GM23338 (cell line): ENCODE data around the gene UCN3. TPM values are rescaled to one million over a fixed set of nuclear protein-coding genes. Genes with fewer than 3 reads are reported as not detected.

Source experiments
- ATAC-seq: fragments of 200-7000 bp; cut with Tn5 transposase; 3 replicates; pipeline ENCODE4 v1.9.1; 2020
- DNase-seq: peaks from one replicate; pipeline ENCODE4 v3.0.0-alpha.2; 2015; ENCODE audit warnings: low spot score
- H2AFZ ChIP-seq: fragments of 200-600 bp; sonication (generic); 2 replicates; pipeline ENCODE4 v1.8.0; 2016; ENCODE audit warnings: antibody characterized with exemption, mild to moderate bottlenecking, moderate library complexity
- H3F3A ChIP-seq: fragments of 200-600 bp; sonication (generic); replicated peaks from 2 replicates; pipeline ENCODE4 v1.8.0; 2017; ENCODE audit warnings: antibody characterized with exemption, mixed run types, low read depth
- H3K27ac ChIP-seq: fragments of 200-600 bp; sonication (generic); 2 replicates; pipeline ENCODE4 v1.6.1; 2016; ENCODE audit warnings: low read depth
- H3K27me3 ChIP-seq: fragments of 200-600 bp; sonication (generic); 2 replicates; pipeline ENCODE4 v1.8.0; 2016; ENCODE audit warnings: mild to moderate bottlenecking, mixed run types, moderate library complexity; ENCODE audit not compliant: insufficient read depth
- H3K36me3 ChIP-seq: fragments of 200-600 bp; sonication (generic); 2 replicates; pipeline ENCODE4 v1.8.0; 2016; ENCODE audit warnings: mild to moderate bottlenecking; ENCODE audit not compliant: insufficient read depth
- H3K4me1 ChIP-seq: fragments of 200-600 bp; sonication (generic); 2 replicates; pipeline ENCODE4 v1.8.0; 2016; ENCODE audit warnings: mild to moderate bottlenecking, moderate library complexity; ENCODE audit not compliant: insufficient read depth
- H3K4me2 ChIP-seq: fragments of 200-600 bp; sonication (generic); 2 replicates; pipeline ENCODE4 v1.7.1; 2017; ENCODE audit warnings: mixed run types
- H3K4me3 ChIP-seq: fragments of 200-600 bp; sonication (generic); 2 replicates; pipeline ENCODE4 v1.6.1; 2016; ENCODE audit warnings: mixed run types
- H3K79me2 ChIP-seq: fragments of 200-600 bp; sonication (generic); replicated peaks from 2 replicates; pipeline ENCODE4 v1.8.0; 2017; ENCODE audit warnings: mild to moderate bottlenecking; ENCODE audit not compliant: insufficient read depth
- H3K9me2 ChIP-seq: fragments of 200-600 bp; sonication (generic); 2 replicates; pipeline ENCODE4 v1.8.0; 2017; ENCODE audit not compliant: insufficient read depth
- H4K20me1 ChIP-seq: fragments of 200-600 bp; sonication (generic); replicated peaks from 2 replicates; pipeline ENCODE4 v1.8.0; 2017; ENCODE audit warnings: mild to moderate bottlenecking; ENCODE audit not compliant: insufficient read depth
- H3K27ac Mint-ChIP-seq: 2 replicates; pipeline ENCODE4 v1.8.0; 2020; ENCODE audit warnings: inconsistent platforms, mild to moderate bottlenecking, moderate library complexity, mixed read lengths
- H3K27me3 Mint-ChIP-seq: 3 replicates; pipeline ENCODE4 v1.8.0; 2022; ENCODE audit warnings: low read depth, mild to moderate bottlenecking, moderate library complexity, mixed read lengths, inconsistent platforms; ENCODE audit not compliant: insufficient read depth, poor library complexity
- H3K36me3 Mint-ChIP-seq: 3 replicates; pipeline ENCODE4 v1.8.0; 2021; ENCODE audit warnings: low read depth, mild to moderate bottlenecking, inconsistent platforms, moderate library complexity, mixed read lengths
- H3K4me1 Mint-ChIP-seq: 3 replicates; pipeline ENCODE4 v1.8.0; 2020; ENCODE audit warnings: mild to moderate bottlenecking, inconsistent platforms, mixed read lengths
- H3K4me3 Mint-ChIP-seq: 3 replicates; pipeline ENCODE4 v1.8.0; 2021; ENCODE audit warnings: moderate library complexity, mild to moderate bottlenecking, inconsistent platforms, mixed read lengths
- H3K9me3 Mint-ChIP-seq: 3 replicates; pipeline ENCODE4 v1.8.0; 2020; ENCODE audit warnings: moderate library complexity, mild to moderate bottlenecking, inconsistent platforms, mixed read lengths
- EZH2 ChIP-seq: fragments of 200-600 bp; sonication (generic); IDR thresholded peaks from one replicate; pipeline ENCODE4 v1.8.0; 2017; ENCODE audit warnings: antibody characterized with exemption, mild to moderate bottlenecking, low read depth; ENCODE audit not compliant: unreplicated experiment
- JUNB ChIP-seq: IDR thresholded peaks from one replicate; pipeline ENCODE4 v1.6.1; 2016; ENCODE audit warnings: antibody characterized with exemption; ENCODE audit not compliant: unreplicated experiment
- POLR2AphosphoS5 ChIP-seq: IDR thresholded peaks from 2 replicates; pipeline ENCODE4 v1.6.1; 2016; ENCODE audit warnings: antibody characterized with exemption, low read depth
- STAT1 ChIP-seq: IDR thresholded peaks from one replicate; pipeline ENCODE4 v1.6.1; 2016; ENCODE audit warnings: antibody characterized with exemption; ENCODE audit not compliant: unreplicated experiment
- polyA plus RNA-seq: library from polyadenylated mRNA; unstranded; fragments of >200 nt; fragmentation: Nextera tagmentation; extraction: Ambion mirVana; gene quantifications from 2 replicates; pipeline ENCODE4 v1.2.1, GENCODE V29; 2016
- total RNA-seq: library from RNA; depleted of rRNA; stranded (reverse); fragments of >200 nt; shearing (Covaris generic); gene quantifications from 2 replicates; pipeline ENCODE4 v1.2.3, GENCODE V29; 2014
- TF ChIP-seq, protein P1 (sequence below): IDR thresholded peaks from 2 replicates; pipeline ENCODE4 v1.6.1; 2016; ENCODE audit warnings: antibody characterized with exemption
- TF ChIP-seq, protein P2 (sequence below): fragments of 250-450 bp; sonication (Bioruptor Pico); IDR thresholded peaks from 2 replicates; pipeline ENCODE4 v1.5.0; 2020; ENCODE audit warnings: mild to moderate bottlenecking, moderate library complexity

Gene UCN3
- total and polyA plus RNA-seq, 2 experiments from 2014 or later, result not detected

DNA sequence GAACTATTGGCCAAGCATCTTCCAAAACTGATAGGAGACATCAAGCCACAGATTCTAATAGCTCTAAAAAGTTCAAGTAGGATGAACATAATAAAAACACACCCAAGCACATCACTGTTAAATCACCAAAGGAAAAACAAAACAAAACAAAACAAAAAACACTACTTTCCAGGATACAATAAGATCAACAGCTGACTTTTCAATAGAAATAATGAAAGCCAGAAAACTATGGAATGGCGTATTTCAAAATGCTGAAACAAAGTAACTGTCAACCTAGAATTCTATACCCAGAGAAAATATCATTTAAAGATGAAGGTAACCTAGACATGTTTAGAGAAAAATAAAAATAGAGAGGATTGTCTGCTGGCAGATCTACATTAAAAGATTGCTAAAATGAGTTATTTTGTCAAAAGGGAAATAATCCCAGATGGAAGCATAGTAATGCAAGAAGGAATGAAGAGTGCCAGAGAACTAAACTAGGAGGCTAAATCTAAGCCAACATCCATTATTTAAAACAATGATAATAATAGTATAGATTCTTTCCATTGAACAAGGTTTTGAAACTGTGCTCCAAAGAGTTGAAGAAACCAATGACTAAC is 25.9 kb downstream of the UCN3 start:
- Mint-ChIP-seq H3K27me3 (peaks cover 8% of the 10 kb centered on the region), H3K9me3 (peaks cover 64% of the 10 kb centered on the region), H3K27ac (no peak overlapping the region), H3K36me3 (peaks cover 45% of the 10 kb centered on the region), H3K4me3 (no peak overlapping the region), H3K4me1 (peaks cover 10% of the 10 kb centered on the region)
- Histone ChIP-seq H3K4me2 (no peak overlapping the region), H3K4me1 (0 out of 2 replicates have a peak, but pooled peaks cover 5% of the 10 kb centered on the region), H3K27me3 (no peaks in the 10 kb centered on the region), H3K27ac (no peak overlapping the region), H3F3A (no peaks in the 10 kb centered on the region), H3K36me3 (peaks cover 10% of the 10 kb centered on the region; the same call in 1 of the 2 replicates), H2AFZ (no peak overlapping the region), H3K79me2 (no peaks in the 10 kb centered on the region), H3K9me2 (0 out of 2 replicates have a peak, but pooled peaks cover 7% of the 10 kb centered on the region), H3K4me3 (no peak overlapping the region), H4K20me1 (no peaks in the 10 kb centered on the region)
- peak; percentile 39 for DNase-seq
- no peak for ATAC-seq
- TF ChIP-seq STAT1 (no peak), EZH2 (no peak)

DNA sequence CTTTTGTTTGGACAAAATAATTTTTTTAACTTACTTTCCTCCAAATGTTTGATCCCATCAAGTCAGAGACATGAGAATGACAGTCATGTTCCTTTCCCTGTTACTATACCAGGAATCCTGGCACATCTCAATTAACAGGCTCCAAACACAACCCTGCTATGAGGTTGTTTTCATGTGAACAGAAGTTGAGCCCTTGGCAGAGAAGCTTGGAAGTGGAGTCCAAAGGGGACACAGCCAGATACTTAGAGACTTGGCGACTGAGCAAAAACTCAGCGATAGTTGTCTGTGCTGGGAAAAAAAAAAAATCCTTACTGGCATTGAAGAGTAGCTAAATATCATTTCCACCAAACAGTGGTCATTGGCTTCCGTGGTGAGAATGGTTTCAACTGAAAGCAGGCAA is 27.0 kb downstream of the UCN3 start:
- Mint-ChIP-seq H3K27me3 (peaks cover 8% of the 10 kb centered on the region), H3K9me3 (peaks cover 59% of the 10 kb centered on the region)

More for the DNA sequence above, 27.0 kb downstream of the UCN3 start:
- H3K27ac Mint-ChIP-seq, result no peak overlapping the region
- H3K4me1 Mint-ChIP-seq, result peaks cover 5% of the 10 kb centered on the region
- no peak overlapping the region for H3K4me2 ChIP-seq
- TF ChIP-seq STAT1, result no peak
- no peak for TF ChIP-seq POLR2AphosphoS5
- TF ChIP-seq, protein P1, sequence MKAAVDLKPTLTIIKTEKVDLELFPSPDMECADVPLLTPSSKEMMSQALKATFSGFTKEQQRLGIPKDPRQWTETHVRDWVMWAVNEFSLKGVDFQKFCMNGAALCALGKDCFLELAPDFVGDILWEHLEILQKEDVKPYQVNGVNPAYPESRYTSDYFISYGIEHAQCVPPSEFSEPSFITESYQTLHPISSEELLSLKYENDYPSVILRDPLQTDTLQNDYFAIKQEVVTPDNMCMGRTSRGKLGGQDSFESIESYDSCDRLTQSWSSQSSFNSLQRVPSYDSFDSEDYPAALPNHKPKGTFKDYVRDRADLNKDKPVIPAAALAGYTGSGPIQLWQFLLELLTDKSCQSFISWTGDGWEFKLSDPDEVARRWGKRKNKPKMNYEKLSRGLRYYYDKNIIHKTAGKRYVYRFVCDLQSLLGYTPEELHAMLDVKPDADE, result no peak
- TF ChIP-seq, protein P2, sequence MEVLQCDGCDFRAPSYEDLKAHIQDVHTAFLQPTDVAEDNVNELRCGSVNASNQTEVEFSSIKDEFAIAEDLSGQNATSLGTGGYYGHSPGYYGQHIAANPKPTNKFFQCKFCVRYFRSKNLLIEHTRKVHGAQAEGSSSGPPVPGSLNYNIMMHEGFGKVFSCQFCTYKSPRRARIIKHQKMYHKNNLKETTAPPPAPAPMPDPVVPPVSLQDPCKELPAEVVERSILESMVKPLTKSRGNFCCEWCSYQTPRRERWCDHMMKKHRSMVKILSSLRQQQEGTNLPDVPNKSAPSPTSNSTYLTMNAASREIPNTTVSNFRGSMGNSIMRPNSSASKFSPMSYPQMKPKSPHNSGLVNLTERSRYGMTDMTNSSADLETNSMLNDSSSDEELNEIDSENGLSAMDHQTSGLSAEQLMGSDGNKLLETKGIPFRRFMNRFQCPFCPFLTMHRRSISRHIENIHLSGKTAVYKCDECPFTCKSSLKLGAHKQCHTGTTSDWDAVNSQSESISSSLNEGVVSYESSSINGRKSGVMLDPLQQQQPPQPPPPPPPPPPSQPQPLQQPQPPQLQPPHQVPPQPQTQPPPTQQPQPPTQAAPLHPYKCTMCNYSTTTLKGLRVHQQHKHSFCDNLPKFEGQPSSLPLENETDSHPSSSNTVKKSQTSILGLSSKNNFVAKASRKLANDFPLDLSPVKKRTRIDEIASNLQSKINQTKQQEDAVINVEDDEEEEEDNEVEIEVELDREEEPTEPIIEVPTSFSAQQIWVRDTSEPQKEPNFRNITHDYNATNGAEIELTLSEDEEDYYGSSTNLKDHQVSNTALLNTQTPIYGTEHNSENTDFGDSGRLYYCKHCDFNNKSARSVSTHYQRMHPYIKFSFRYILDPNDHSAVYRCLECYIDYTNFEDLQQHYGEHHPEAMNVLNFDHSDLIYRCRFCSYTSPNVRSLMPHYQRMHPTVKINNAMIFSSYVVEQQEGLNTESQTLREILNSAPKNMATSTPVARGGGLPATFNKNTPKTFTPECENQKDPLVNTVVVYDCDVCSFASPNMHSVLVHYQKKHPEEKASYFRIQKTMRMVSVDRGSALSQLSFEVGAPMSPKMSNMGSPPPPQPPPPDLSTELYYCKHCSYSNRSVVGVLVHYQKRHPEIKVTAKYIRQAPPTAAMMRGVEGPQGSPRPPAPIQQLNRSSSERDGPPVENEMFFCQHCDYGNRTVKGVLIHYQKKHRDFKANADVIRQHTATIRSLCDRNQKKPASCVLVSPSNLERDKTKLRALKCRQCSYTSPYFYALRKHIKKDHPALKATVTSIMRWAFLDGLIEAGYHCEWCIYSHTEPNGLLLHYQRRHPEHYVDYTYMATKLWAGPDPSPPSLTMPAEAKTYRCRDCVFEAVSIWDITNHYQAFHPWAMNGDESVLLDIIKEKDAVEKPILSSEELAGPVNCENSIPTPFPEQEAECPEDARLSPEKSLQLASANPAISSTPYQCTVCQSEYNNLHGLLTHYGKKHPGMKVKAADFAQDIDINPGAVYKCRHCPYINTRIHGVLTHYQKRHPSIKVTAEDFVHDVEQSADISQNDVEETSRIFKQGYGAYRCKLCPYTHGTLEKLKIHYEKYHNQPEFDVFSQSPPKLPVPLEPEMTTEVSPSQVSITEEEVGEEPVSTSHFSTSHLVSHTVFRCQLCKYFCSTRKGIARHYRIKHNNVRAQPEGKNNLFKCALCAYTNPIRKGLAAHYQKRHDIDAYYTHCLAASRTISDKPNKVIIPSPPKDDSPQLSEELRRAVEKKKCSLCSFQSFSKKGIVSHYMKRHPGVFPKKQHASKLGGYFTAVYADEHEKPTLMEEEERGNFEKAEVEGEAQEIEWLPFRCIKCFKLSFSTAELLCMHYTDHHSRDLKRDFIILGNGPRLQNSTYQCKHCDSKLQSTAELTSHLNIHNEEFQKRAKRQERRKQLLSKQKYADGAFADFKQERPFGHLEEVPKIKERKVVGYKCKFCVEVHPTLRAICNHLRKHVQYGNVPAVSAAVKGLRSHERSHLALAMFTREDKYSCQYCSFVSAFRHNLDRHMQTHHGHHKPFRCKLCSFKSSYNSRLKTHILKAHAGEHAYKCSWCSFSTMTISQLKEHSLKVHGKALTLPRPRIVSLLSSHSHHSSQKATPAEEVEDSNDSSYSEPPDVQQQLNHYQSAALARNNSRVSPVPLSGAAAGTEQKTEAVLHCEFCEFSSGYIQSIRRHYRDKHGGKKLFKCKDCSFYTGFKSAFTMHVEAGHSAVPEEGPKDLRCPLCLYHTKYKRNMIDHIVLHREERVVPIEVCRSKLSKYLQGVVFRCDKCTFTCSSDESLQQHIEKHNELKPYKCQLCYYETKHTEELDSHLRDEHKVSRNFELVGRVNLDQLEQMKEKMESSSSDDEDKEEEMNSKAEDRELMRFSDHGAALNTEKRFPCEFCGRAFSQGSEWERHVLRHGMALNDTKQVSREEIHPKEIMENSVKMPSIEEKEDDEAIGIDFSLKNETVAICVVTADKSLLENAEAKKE (CRISPR knock-in tag), result no peak
- TF ChIP-seq JUNB, result no peak
- H3K27me3 ChIP-seq, result no peaks in the 10 kb centered on the region
- H4K20me1 ChIP-seq, result no peaks in the 10 kb centered on the region
- no peak for DNase-seq
- H3K4me3 Mint-ChIP-seq, result no peak overlapping the region
- H3K9me2 ChIP-seq, result 0 out of 2 replicates have a peak, but pooled peaks cover 4% of the 10 kb centered on the region
- no peaks in the 10 kb centered on the region for H3F3A ChIP-seq
- H3K4me3 ChIP-seq, result no peak overlapping the region
- H3K36me3 ChIP-seq, result peaks cover 10% of the 10 kb centered on the region; the same call in 1 of the 2 replicates
- no peaks in the 10 kb centered on the region for H3K4me1 ChIP-seq
- no peak overlapping the region for H2AFZ ChIP-seq
- H3K79me2 ChIP-seq, result no peaks in the 10 kb centered on the region
- ATAC-seq, result no peak
- H3K27ac ChIP-seq, result no peak overlapping the region
- peaks cover 39% of the 10 kb centered on the region for H3K36me3 Mint-ChIP-seq
